Measurements from ENCODE around the gene ANGEL1. TPM values are rescaled to one million over a fixed set of nuclear protein-coding genes. Genes with fewer than 3 reads are reported as not detected.

ANGEL1 gene
- total RNA-seq, 6 experiments from 2014 or later: 9.3 to 17.8 (median 14.4) TPM

DNA sequence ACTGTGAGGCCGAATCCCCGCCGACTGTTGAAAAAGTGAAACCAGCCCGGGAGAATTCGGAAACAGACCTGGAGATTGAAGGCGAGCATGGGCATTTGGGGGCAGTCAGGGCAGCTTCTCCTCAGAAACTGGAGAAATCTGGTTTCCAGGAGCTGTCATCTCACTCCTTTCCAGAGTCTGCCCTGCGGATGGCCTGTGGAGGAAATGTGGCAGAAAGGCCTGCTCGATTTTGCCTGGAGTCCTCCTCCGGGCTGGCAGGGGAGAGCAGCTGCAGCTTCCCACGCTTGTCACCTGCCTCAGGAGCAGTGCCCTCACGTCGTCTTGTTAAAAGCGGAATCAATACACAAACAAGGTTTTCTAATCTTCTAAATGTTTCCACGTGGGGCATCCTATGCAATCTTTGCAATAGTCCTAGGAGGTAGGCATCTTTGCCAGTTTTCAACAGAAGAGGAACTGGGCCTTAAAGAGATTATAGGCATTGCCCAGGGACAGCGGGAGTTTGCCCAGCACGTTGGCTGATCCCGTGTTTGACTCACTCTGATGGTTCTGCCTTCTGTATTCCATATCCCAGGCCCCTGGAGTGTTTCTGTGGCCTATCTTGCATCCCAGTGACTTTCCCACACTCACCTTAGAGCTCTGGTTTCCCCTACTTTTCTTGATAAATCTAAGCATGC lies 15.8 kb upstream of the ANGEL1 start:
- no peak overlapping the region for H3K4me3 ChIP-seq
- TF ChIP-seq POLR2A (IDR thresholded peaks at IDR 0.05): no peak
- TF ChIP-seq, protein P1, sequence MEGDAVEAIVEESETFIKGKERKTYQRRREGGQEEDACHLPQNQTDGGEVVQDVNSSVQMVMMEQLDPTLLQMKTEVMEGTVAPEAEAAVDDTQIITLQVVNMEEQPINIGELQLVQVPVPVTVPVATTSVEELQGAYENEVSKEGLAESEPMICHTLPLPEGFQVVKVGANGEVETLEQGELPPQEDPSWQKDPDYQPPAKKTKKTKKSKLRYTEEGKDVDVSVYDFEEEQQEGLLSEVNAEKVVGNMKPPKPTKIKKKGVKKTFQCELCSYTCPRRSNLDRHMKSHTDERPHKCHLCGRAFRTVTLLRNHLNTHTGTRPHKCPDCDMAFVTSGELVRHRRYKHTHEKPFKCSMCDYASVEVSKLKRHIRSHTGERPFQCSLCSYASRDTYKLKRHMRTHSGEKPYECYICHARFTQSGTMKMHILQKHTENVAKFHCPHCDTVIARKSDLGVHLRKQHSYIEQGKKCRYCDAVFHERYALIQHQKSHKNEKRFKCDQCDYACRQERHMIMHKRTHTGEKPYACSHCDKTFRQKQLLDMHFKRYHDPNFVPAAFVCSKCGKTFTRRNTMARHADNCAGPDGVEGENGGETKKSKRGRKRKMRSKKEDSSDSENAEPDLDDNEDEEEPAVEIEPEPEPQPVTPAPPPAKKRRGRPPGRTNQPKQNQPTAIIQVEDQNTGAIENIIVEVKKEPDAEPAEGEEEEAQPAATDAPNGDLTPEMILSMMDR (IDR thresholded peaks at IDR 0.05): no peak

DNA sequence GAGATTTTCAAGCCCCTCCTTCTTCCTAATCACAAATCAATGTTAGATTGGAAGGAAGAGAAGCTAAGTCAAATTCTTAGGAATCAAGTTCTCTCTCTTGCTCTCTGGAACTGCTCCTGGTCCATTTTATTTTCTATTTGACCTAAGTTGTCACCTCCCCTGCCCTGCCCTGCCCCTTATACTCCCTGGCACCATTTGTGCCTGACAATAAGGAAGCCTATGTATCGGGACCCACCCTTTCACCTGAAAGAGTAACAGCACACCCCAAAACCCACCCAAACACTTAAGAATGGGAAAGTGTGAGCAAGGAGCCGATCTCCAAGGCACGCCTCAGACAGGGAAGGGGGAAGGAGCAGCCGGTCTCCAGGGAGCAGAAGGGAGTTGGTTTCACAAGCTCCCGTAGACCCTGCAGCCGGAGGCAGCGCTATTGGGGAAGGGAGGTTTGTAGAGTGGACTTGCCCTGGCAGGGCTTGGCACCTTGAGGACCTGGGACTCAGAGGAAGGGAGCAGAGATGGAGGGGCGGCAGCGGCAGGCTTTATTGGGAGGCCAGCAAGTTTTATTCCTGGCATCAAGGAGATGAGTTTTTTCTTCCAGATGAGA lies 15.1 kb upstream of the ANGEL1 start:
- intact Hi-C loops (cut with DNase I): no loop called here
- no peak for ATAC-seq
- no peaks in the 10 kb centered on the region for H3K27me3 ChIP-seq
- H3K27ac ChIP-seq: no peak overlapping the region
- no peaks in the 10 kb centered on the region for H3K36me3 ChIP-seq
- H3K9me3 ChIP-seq: no peaks in the 10 kb centered on the region
- WGBS (ENCODE audit: insufficient coverage, low coverage, low lambda C conversion rate, missing lambda C conversion rate): 66% methylated on average over 9 of the region's 9 CpGs
- H3K4me1 ChIP-seq: peaks cover 0 to 22% (median 7%) of the 10 kb centered on the region in 4 donors
- DNase-seq: no peak
- no peak for TF ChIP-seq POLR2A (IDR thresholded peaks at IDR 0.05)
- TF ChIP-seq, protein P1 (IDR thresholded peaks at IDR 0.05): no peak
- no peak overlapping the region for H3K4me3 ChIP-seq

More for the DNA sequence above, 15.8 kb upstream of the ANGEL1 start:
- no peak for ATAC-seq
- intact Hi-C loops (cut with DNase I): no loop called here
- no peaks in the 10 kb centered on the region for H3K36me3 ChIP-seq
- DNase-seq: no peak
- H3K27ac ChIP-seq: no peak overlapping the region
- no peaks in the 10 kb centered on the region for H3K9me3 ChIP-seq
- H3K27me3 ChIP-seq: no peaks in the 10 kb centered on the region
- WGBS (ENCODE audit: insufficient coverage, low coverage, low lambda C conversion rate, missing lambda C conversion rate): 67% methylated on average over 7 of the region's 17 CpGs
- H3K4me1 ChIP-seq: peaks cover 0 to 29% (median 10%) of the 10 kb centered on the region in 4 donors

DNA sequence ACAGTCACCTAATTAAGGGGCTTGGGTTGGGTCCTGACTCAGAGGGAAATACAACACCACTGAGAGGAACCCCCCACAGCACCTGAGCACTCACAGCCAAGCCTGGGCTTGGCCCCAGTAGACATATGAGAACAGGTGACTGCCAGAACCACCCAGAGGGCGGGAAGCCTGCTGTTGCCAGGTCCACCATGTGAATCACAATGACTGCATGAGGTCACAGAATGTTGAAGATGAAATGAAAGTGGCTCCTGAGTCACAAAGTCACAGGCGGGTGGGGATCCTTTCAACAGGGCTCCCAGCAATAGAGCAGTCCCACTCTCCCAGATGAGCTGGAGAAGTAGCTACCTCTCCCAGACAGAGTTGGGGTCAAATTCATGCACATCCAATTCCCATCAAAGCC lies 13.4 kb upstream of the ANGEL1 start, which contains the start of gene LRRC74A:
LRRC74A (plus strand) TSS at position 287 of the 400 bp plus-strand sequence. CDS start 290 bp downstream, outside the sequence.
- Histone ChIP-seq H3K36me3 (no peaks in the 10 kb centered on the region), H3K4me3 (no peak within 1 kb of the TSS), H3K27me3 (no peaks in the 10 kb centered on the region), H3K4me1 (peaks cover 0 to 6% (median under 1%) of the 10 kb centered on the region in 4 donors), H3K9me3 (no peaks in the 10 kb centered on the region), H3K27ac (no peak within 1 kb of the TSS)
- no peak for TF ChIP-seq POLR2A (IDR thresholded peaks at IDR 0.05)
- TF ChIP-seq, protein P1 (IDR thresholded peaks at IDR 0.05): no peak
- DNase-seq: no peak
- intact Hi-C loops (cut with DNase I): no loop called here
- ATAC-seq: no peak
- 80% methylated on average over 2 of the region's 2 CpGs for WGBS (ENCODE audit: insufficient coverage, low coverage, low lambda C conversion rate, missing lambda C conversion rate)

DNA sequence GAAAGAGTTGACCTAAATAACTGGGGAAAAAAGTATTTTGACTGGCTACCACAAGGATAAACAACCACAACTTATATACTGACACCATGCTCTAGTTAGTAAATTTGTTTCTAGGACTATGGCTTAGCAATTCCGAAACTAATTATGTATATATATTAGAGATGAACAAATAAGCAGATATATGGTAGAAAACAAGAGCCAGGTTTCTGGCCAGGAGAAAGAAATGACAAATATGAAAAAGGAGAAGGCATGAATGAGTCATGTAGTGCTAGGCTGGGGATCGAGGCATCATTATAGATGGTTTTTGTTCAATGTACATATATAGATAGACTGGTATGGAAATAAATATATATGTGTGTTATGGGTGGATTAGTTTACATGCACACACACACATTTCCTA lies 8.0 kb upstream of the ANGEL1 start:
- intact Hi-C loops (cut with DNase I): no loop called here
- Histone ChIP-seq H3K27ac (no peak overlapping the region), H3K36me3 (no peaks in the 10 kb centered on the region), H3K9me3 (no peaks in the 10 kb centered on the region), H3K27me3 (no peaks in the 10 kb centered on the region), H3K4me3 (no peak overlapping the region), H3K4me1 (no peaks in the 10 kb centered on the region)
- TF ChIP-seq, protein P1 (IDR thresholded peaks at IDR 0.05): no peak
- no peak for TF ChIP-seq POLR2A (IDR thresholded peaks at IDR 0.05)
- DNase-seq (no peak), ATAC-seq (no peak)
- 84% methylated on average over 2 of the region's 2 CpGs for WGBS (ENCODE audit: insufficient coverage, low coverage, low lambda C conversion rate, missing lambda C conversion rate)
